WTC11 (cell line): Measurements from ENCODE around the gene ITPR2.

Experiments used
- RELA ChIP-seq: sonication (generic); formaldehyde crosslinking; IDR thresholded peaks from 2 replicates; pipeline ENCODE4 v1.8.1; 2022; ENCODE audit warnings: missing genetic modification reagents, mild to moderate bottlenecking, borderline replicate concordance
- ZNF671 ChIP-seq: fragments of 250-450 bp; sonication (Bioruptor Pico); IDR thresholded peaks from 2 replicates; pipeline ENCODE4 v1.8.0; 2021; ENCODE audit warnings: mild to moderate bottlenecking
- TF ChIP-seq, protein P1 (sequence below): fragments of 200-600 bp; IDR thresholded peaks from 2 replicates; pipeline ENCODE4 v1.8.0; 2022; ENCODE audit warnings: antibody characterized with exemption
- TF ChIP-seq, protein P2 (sequence below): sonication (generic); formaldehyde crosslinking; conservative IDR thresholded peaks from 2 replicates; pipeline ENCODE4 v1.8.1; 2023; ENCODE audit warnings: mild to moderate bottlenecking, low read depth, missing genetic modification reagents, moderate library complexity
- TF ChIP-seq, protein P3 (sequence below): sonication (generic); formaldehyde crosslinking; IDR thresholded peaks from 2 replicates; pipeline ENCODE4 v1.8.1; 2023; ENCODE audit warnings: mild to moderate bottlenecking, missing genetic modification reagents
- TF ChIP-seq, protein P4 (sequence below): sonication (generic); formaldehyde crosslinking; IDR thresholded peaks from 2 replicates; pipeline ENCODE4 v1.8.1; 2022; ENCODE audit warnings: low read depth, missing genetic modification reagents, borderline replicate concordance

DNA sequence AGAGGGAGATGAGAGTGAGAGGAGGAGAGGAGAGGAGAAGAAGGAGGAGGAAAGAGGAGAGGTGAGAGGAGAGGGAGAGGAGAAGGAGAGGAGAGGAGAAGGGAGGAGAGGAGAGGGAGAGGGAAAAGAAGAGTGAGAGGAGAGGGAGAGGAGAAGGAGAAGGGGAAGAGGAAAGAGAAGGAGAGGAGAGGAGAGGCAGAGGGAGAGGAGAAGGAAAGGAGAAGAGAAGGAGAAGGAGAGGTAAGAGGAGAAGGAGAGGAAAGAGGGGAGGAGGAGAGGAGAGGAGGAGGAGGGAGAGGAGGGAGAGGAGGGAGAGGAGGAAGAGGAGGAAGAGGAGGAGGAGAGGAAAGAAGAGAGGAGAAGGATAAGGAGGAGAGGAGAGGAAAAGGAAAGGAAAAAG lies 266.8 kb downstream of the ITPR2 start:
- TF ChIP-seq RELA (CRISPR knock-in tag) = no peak
- no peak for TF ChIP-seq ZNF671 (CRISPR knock-in tag)
- TF ChIP-seq, protein P1, sequence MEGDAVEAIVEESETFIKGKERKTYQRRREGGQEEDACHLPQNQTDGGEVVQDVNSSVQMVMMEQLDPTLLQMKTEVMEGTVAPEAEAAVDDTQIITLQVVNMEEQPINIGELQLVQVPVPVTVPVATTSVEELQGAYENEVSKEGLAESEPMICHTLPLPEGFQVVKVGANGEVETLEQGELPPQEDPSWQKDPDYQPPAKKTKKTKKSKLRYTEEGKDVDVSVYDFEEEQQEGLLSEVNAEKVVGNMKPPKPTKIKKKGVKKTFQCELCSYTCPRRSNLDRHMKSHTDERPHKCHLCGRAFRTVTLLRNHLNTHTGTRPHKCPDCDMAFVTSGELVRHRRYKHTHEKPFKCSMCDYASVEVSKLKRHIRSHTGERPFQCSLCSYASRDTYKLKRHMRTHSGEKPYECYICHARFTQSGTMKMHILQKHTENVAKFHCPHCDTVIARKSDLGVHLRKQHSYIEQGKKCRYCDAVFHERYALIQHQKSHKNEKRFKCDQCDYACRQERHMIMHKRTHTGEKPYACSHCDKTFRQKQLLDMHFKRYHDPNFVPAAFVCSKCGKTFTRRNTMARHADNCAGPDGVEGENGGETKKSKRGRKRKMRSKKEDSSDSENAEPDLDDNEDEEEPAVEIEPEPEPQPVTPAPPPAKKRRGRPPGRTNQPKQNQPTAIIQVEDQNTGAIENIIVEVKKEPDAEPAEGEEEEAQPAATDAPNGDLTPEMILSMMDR = no peak
- TF ChIP-seq, protein P2, sequence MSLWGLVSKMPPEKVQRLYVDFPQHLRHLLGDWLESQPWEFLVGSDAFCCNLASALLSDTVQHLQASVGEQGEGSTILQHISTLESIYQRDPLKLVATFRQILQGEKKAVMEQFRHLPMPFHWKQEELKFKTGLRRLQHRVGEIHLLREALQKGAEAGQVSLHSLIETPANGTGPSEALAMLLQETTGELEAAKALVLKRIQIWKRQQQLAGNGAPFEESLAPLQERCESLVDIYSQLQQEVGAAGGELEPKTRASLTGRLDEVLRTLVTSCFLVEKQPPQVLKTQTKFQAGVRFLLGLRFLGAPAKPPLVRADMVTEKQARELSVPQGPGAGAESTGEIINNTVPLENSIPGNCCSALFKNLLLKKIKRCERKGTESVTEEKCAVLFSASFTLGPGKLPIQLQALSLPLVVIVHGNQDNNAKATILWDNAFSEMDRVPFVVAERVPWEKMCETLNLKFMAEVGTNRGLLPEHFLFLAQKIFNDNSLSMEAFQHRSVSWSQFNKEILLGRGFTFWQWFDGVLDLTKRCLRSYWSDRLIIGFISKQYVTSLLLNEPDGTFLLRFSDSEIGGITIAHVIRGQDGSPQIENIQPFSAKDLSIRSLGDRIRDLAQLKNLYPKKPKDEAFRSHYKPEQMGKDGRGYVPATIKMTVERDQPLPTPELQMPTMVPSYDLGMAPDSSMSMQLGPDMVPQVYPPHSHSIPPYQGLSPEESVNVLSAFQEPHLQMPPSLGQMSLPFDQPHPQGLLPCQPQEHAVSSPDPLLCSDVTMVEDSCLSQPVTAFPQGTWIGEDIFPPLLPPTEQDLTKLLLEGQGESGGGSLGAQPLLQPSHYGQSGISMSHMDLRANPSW (CRISPR knock-in tag) = no peak
- TF ChIP-seq, protein P3, sequence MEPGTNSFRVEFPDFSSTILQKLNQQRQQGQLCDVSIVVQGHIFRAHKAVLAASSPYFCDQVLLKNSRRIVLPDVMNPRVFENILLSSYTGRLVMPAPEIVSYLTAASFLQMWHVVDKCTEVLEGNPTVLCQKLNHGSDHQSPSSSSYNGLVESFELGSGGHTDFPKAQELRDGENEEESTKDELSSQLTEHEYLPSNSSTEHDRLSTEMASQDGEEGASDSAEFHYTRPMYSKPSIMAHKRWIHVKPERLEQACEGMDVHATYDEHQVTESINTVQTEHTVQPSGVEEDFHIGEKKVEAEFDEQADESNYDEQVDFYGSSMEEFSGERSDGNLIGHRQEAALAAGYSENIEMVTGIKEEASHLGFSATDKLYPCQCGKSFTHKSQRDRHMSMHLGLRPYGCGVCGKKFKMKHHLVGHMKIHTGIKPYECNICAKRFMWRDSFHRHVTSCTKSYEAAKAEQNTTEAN (CRISPR knock-in tag) = no peak
- TF ChIP-seq, protein P4, sequence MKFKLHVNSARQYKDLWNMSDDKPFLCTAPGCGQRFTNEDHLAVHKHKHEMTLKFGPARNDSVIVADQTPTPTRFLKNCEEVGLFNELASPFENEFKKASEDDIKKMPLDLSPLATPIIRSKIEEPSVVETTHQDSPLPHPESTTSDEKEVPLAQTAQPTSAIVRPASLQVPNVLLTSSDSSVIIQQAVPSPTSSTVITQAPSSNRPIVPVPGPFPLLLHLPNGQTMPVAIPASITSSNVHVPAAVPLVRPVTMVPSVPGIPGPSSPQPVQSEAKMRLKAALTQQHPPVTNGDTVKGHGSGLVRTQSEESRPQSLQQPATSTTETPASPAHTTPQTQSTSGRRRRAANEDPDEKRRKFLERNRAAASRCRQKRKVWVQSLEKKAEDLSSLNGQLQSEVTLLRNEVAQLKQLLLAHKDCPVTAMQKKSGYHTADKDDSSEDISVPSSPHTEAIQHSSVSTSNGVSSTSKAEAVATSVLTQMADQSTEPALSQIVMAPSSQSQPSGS (CRISPR knock-in tag) = no peak
